Kidney capillary endothelial cell (primary cell): ENCODE data around the gene DPP10.
"Not testable (repeated sequence)": the region's sequence is repeated elsewhere in the genome, so short reads cannot be mapped to it uniquely, and the experiment has no call there.

Source experiments
- DNase-seq: peaks from one replicate; pipeline ENCODE4 v3.0.0-alpha.2; 2018; ENCODE audit warnings: low spot score

Gene DPP10

GRCh38 chr2:114724454-114724853 lies 282.0 kb downstream of the DPP10 start:
- DNase-seq = no peak

GRCh38 chr2:114727012-114727411 lies 284.6 kb downstream of the DPP10 start:
- no peak for DNase-seq

GRCh38 chr2:114728372-114728771 lies 285.9 kb downstream of the DPP10 start:
- no peak for DNase-seq

DNA sequence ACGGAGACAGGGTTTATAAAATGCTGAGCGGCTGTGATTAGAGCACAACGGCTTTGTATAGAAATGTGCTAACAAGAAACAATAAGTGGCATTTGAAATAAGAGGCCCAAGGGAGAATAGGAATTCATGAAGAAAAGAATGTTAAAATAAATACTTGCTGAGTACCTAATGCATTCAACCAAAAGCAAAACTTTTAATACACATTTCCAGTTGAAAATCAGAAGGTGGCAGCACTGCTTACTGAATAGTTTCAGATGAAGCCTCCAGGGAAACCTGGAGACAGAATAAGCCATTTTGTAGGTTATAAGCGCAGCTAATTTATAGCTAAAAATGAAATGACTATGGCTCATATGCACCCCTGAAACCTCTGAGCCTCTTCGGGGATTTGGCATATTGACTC lies 286.6 kb downstream of the DPP10 start:
- no peak for DNase-seq

GRCh38 chr2:114735126-114735525 lies 292.7 kb downstream of the DPP10 start:
- DNase-seq = no peak

DNA sequence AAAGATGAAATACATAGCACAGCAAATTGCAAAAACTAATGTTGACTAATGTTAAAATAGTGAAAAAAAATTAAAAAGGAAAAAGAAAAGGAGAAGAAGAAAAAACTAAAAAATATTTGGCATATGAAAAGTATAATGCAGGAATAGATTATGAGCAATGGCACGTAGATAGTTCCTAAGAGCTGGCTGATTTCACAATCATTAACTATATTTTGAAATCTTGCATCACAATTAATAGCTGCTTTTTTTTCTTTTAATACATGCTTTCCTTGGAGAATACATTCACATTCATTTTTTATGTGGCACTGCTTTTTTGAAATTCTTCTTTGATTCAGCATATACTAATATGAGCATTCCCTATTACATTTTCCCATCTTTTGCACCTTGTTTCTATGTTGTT lies 299.8 kb downstream of the DPP10 start:
- DNase-seq = no peak

GRCh38 chr2:114745700-114746099 lies 303.3 kb downstream of the DPP10 start:
- DNase-seq = no peak

- not testable (repeated sequence) for DNase-seq
Measured at GRCh38 chr2:114748175-114748574, 305.7 kb downstream of the DPP10 start.

GRCh38 chr2:114752425-114752824 lies 310.0 kb downstream of the DPP10 start:
- DNase-seq = no peak

GRCh38 chr2:114753145-114753544 lies 310.7 kb downstream of the DPP10 start:
- no peak for DNase-seq

DNA sequence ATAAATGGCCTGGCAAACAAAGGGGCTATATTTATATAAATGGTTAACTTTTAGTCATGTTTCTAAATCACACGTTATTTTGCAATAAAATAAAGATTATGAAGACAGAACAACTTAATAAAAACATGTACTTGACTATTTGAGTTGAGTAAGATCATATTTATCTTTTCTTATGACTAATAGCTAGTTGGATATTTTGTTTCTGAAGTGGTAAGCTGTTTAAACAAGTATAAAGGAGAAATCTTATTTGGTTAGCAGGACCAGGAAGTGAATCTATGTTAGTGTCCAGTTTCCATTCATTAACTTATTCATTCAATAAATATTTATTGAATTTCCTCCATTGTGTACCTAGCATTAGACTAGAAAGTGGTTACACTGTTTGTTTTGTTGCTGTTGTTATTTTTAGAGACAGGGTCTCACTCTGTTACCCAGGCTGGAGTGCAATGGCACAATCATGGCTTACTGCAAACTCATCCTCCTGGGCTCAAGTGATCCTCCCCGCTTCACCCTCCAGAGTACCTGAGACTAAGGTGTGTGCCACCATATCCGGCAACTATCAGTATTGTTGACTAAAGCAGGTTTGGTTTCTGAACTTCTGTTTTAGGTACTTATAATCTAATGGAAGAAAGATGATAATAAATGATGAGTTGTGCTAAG lies 312.6 kb downstream of the DPP10 start:
- DNase-seq = no peak

GRCh38 chr2:114762376-114762775 lies 319.9 kb downstream of the DPP10 start:
- DNase-seq = no peak

GRCh38 chr2:114762986-114763385 lies 320.5 kb downstream of the DPP10 start:
- DNase-seq = no peak

DNA sequence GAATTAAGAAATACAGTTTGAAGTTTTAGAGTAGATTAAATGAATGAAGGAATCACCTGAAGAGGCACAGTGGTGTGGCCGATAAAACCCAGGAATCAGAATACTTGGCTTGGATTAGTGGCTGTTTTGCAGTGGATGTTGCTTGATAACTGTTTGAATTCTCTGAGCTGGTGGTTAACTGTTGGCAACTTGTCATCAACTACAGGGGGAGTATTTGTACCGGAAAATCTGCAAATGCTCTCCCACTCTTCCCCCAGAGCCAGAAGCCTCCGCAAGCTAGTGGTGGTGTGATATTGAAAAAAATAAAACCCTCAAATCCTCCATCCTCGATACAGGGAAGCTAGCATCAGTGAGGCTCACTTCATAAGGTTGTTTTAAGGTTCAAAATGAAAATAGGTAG lies 326.7 kb downstream of the DPP10 start:
- no peak for DNase-seq

DNA sequence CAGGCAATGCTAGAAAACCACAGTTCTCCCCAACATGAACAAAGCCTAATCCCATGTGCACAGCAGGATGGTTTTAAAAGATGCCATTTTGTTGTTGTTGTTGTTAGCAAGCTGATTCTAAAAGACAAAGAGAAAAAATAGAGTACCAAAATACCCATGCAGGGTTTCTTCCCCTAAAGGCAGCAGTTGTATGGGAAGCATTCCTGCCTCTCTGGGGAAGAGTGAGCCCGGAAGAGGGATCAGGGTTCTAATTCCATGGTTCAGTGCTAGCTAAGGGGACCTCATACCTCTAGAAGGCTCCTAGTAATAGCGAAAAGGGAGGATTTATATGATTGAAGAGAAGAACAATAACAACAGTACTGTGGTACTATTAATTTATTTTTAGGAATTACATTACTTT lies 327.6 kb downstream of the DPP10 start:
- no peak for DNase-seq

GRCh38 chr2:114784046-114784445 lies 341.6 kb downstream of the DPP10 start:
- no peak for DNase-seq

DNA sequence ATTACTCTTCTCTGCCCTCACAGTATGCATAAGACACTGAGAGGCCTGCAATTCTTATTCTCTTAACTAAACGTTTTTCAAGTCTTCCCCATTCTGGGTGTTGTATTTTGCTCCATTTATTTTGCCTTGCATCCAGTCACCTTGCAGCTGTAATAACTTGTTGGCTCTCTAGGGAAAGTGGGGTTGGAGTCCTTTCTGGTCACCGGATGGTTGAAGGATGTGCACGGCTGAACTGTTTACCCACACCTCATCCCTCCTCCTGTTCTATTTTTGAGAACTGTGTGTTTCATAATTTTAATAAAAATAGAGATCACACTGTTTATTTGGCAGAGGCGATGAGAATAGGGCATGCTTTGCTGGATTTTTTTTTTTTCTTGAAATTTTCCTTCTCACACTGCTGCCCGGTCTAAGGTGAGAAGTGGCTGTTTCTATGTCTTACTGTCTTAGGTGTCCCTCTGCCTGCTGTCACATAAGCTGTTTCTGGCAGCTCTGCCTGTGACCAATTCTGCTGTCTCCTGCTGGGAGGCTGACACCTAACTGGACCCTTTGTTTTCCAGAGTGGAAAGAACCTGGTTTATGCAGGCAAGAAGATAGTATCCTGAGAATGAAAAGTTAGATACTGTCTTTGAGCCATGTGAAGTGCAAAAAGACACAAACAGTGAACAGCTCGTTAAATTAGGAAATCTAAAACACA lies 342.6 kb downstream of the DPP10 start:
- no peak for DNase-seq

DNA sequence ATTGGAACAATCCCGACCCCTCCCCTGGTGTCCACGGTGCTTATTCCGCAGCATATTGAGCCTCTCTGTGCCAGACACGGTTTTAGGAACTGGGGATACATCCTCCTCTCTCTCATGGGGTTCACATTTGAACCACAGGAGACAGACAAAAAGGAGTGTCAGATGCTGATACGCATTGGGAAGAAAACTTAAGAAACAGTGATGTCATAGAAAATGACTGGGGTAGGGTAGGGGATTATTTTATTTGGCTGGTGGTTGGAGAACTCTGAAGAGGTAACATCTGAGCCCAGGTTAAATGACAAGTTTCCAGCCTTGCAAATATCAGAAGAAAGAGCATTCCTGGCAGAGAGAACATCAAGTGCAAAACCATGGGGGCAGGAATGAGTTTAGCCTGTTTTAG lies 344.5 kb downstream of the DPP10 start:
- DNase-seq = no peak

- DNase-seq = no peak
Measured at GRCh38 chr2:114787486-114787885, 345.0 kb downstream of the DPP10 start.

- DNase-seq = no peak
Measured at GRCh38 chr2:114789989-114790388, 347.5 kb downstream of the DPP10 start.

GRCh38 chr2:114797540-114797939 lies 355.1 kb downstream of the DPP10 start:
- no peak for DNase-seq

GRCh38 chr2:114797942-114798341 lies 355.5 kb downstream of the DPP10 start:
- DNase-seq = no peak

GRCh38 chr2:114800371-114800770 lies 357.9 kb downstream of the DPP10 start:
- no peak for DNase-seq

GRCh38 chr2:114805195-114805594 lies 362.8 kb downstream of the DPP10 start:
- DNase-seq = no peak
